Right lobe of liver (tissue), 6 donors: ENCODE results near the gene PPA1. TPM values are rescaled to one million over a fixed set of nuclear protein-coding genes. Genes with fewer than 3 reads are reported as not detected.

ENCODE experiments used
- ATAC-seq, 4 donors: fragments of 200-7000 bp; cut with Tn5 transposase; one replicate each; pipeline ENCODE4 v1.9.1; 2020; ENCODE audit warnings: mild to moderate bottlenecking in 4 of 4, moderate library complexity in 4 of 4
- DNase-seq, 3 donors: peaks; one replicate each; pipeline ENCODE4 v3.0.0-alpha.2; 2020
- H3K27ac ChIP-seq, 3 donors: fragments of 200-600 bp; one replicate each; pipeline ENCODE4 v1.8.0; 2022
- H3K27me3 ChIP-seq, 2 donors: fragments of 200-600 bp; one replicate each; pipeline ENCODE4 v1.8.0; 2022
- H3K36me3 ChIP-seq, 4 donors: fragments of 200-600 bp; sonication (generic) in 1 of 4; one replicate each; pipeline versions ENCODE4 v1.5.1 to v1.8.0; 2017 to 2022; ENCODE audit warnings: control low read depth in 1 of 4
- H3K4me1 ChIP-seq, 4 donors: fragments of 200-600 bp; sonication (generic) in 1 of 4; one replicate each; pipeline versions ENCODE4 v1.5.1 to v1.8.0; 2017 to 2022; ENCODE audit warnings: control low read depth in 1 of 4
- H3K4me3 ChIP-seq, 3 donors: fragments of 200-600 bp; one replicate each; pipeline ENCODE4 v1.8.0; 2022
- H3K9me3 ChIP-seq, 4 donors: fragments of 200-600 bp; sonication (generic) in 1 of 4; one replicate each; pipeline versions ENCODE4 v1.5.1 to v1.8.0; 2017 to 2022; ENCODE audit warnings: control low read depth in 1 of 4
- CTCF ChIP-seq, 4 donors: fragments of 200-600 bp in 3 of 4; fragments of 450-650 bp in 1 of 4; IDR thresholded peaks; one replicate each; pipeline versions ENCODE4 v1.5.1 to v1.8.0; 2016 to 2022; ENCODE audit warnings: antibody characterized with exemption in 4 of 4, mild to moderate bottlenecking in 2 of 4
- POLR2A ChIP-seq: fragments of 450-650 bp; IDR thresholded peaks from one replicate; pipeline ENCODE4 v1.6.1; 2017; ENCODE audit warnings: antibody characterized with exemption, mild to moderate bottlenecking
- WGBS: methylation state at CpG from one replicate; pipeline ENCODE4 v1.1.6; 2018; ENCODE audit warnings: low coverage, low lambda C conversion rate; ENCODE audit not compliant: insufficient coverage; ENCODE audit errors: missing lambda C conversion rate; 5-methylcytosine and 5-hydroxymethylcytosine counted together
- intact Hi-C, 2 donors: fragments of 100-400 bp; cut with DNase I; formaldehyde crosslinking; loops; one replicate each; pipeline versions ENCODE4 v1.11.2 to v1.14.1; 2022
- total RNA-seq, 6 experiments: library from RNA; depleted of rRNA in 2 of 6; stranded (reverse); fragments of >200 nt in 2 of 6; fragmentation: NEBNext Ultra II Directional in 3 of 6; extraction: Animal tissue kit (Norgen Biotek cat#: 25700) in 3 of 6; gene quantifications; one replicate each; pipeline versions ENCODE4 v1.1.0 to v1.2.4, GENCODE V29; 2016 to 2023
- donor health status: DM: no; HTN: yes; CAD: no.
- donor health status: DM: no; HTN: no; CAD: no.
- donor health status: DM: no; HTN: no; CAD: no.
- donor health status: DM: no; HTN: yes; CAD: no.
- donor health status: DM: no; HTN: yes; CAD: no.

PPA1 gene
- total RNA-seq, 6 experiments from 2014 or later, result 64.8 to 133 (median 95.7) TPM

DNA sequence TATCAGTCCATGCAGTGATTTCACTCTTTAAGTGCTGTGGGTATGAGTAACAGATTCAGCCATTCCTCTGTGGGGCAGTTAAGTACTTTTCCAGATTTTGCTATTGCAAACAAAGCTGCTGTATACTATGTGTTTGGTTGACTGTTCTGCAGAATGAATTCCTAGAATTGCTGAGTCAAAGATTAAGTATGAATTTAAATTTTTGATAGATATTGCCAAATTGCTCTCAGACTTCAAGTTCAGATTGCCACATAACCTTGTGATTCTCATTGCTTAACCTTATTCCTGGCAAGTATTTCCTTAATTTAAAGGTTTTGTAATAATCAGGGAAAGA, 41.3 kb downstream of the PPA1 start:
- no peak overlapping the region for H3K4me3 ChIP-seq
- peak in 3 of 4 donors; percentile 50 to 58 (median 56) for ATAC-seq
- H3K9me3 ChIP-seq, result no peaks in the 10 kb centered on the region
- peaks cover 0 to 18% (median 5%) of the 10 kb centered on the region in 4 donors for H3K4me1 ChIP-seq
- no peaks in the 10 kb centered on the region for H3K27me3 ChIP-seq
- TF ChIP-seq CTCF (IDR thresholded peaks at IDR 0.05), result no peak
- TF ChIP-seq POLR2A, result no peak
- peak overlapping the region in 1 of 3 donors; percentile 33 for H3K27ac ChIP-seq
- no peaks in the 10 kb centered on the region for H3K36me3 ChIP-seq
- intact Hi-C loops, result no loop called here
- DNase-seq, result no peak

DNA sequence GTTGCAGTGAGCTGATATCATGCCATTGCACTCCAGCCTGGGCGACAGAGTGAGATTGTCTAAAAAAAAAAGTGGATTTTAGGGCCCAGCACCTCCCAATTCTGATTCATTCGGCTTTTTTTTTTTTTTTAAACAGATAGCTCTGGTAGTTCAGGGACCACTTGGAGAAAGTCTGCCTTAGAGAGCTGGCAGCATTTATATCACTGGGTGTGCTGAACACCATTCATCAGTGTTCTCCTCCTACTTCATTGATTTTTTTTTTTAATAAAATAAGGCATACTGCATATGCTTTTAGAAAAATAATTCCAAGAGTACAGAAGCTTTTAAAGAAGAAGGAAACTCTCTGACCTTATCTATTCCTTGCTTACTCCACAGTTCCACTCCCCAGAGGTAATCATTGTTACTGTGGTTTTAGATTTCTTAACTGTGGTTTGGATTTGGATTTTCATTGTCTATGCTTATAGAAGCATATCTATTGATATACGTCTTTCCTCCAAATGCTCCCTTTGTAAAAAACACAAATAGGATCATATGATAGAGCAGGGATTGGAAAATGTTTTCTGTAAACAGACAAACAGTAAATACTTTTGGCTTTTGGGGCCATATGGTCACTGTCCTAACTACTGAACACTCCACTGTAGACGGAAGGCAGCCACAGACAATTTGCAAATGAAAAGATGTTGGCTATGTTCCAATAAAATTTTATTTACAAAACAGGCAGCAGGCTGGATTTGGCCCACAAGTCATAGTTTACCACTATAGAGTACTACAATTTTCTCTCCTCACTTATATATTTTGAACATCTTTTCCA, 41.9 kb downstream of the PPA1 start:
- no peaks in the 10 kb centered on the region for H3K9me3 ChIP-seq
- ATAC-seq, result peak in 2 of 4 donors; percentile 17 to 24
- no peaks in the 10 kb centered on the region for H3K27me3 ChIP-seq
- peak overlapping the region in 1 of 3 donors; percentile 33 for H3K27ac ChIP-seq
- DNase-seq, result no peak
- H3K36me3 ChIP-seq, result no peaks in the 10 kb centered on the region
- 34% methylated on average over 2 of the region's 4 CpGs for WGBS
- intact Hi-C loops, result no loop called here
- TF ChIP-seq CTCF (IDR thresholded peaks at IDR 0.05), result no peak
- TF ChIP-seq POLR2A, result no peak
- no peak overlapping the region for H3K4me3 ChIP-seq
- peaks cover 0 to 18% (median 5%) of the 10 kb centered on the region in 4 donors for H3K4me1 ChIP-seq

- peaks cover 0 to 18% (median 5%) of the 10 kb centered on the region in 4 donors for H3K4me1 ChIP-seq
- H3K9me3 ChIP-seq, result no peaks in the 10 kb centered on the region
- intact Hi-C loops, result no loop called here
- DNase-seq (no peak), ATAC-seq (no peak)
- H3K27me3 ChIP-seq, result no peaks in the 10 kb centered on the region
- H3K36me3 ChIP-seq, result no peaks in the 10 kb centered on the region
- WGBS, result 95% methylated on average over 4 of the region's 5 CpGs
- no peak overlapping the region for H3K4me3 ChIP-seq
- no peak overlapping the region for H3K27ac ChIP-seq
- TF ChIP-seq CTCF (IDR thresholded peaks at IDR 0.05), result no peak
- TF ChIP-seq POLR2A, result no peak
Observed at GRCh38 chr10:70190581-70190980, 42.6 kb downstream of the PPA1 start.

- Histone ChIP-seq H3K27me3 (no peaks in the 10 kb centered on the region), H3K9me3 (no peaks in the 10 kb centered on the region), H3K27ac (no peak overlapping the region), H3K36me3 (no peaks in the 10 kb centered on the region), H3K4me3 (no peak overlapping the region), H3K4me1 (peaks cover 0 to 18% (median 5%) of the 10 kb centered on the region in 4 donors)
- DNase-seq (no peak), ATAC-seq (no peak)
- TF ChIP-seq POLR2A, result no peak
- TF ChIP-seq CTCF (IDR thresholded peaks at IDR 0.05), result no peak
- intact Hi-C loops, result no loop called here
- no CpG with 5 or more reads among the region's 8 CpGs for WGBS
Observed at GRCh38 chr10:70190102-70190501, 43.1 kb downstream of the PPA1 start.
